Measurements from ENCODE around the gene PLAAT3.
"Not testable (repeated sequence)": the region's sequence is repeated elsewhere in the genome, so short reads cannot be mapped to it uniquely, and the experiment has no call there.

Gene PLAAT3

GRCh38 chr11:63535734-63536133, 78.5 kb downstream of the PLAAT3 start:
- DNase-seq, result no peak

- DNase-seq, result no peak
Observed at GRCh38 chr11:63534895-63535461, 79.3 kb downstream of the PLAAT3 start.

- no peak for DNase-seq
Observed at GRCh38 chr11:63534076-63534475, 80.2 kb downstream of the PLAAT3 start.

GRCh38 chr11:63532799-63533475, 81.3 kb downstream of the PLAAT3 start:
- no peak for DNase-seq

GRCh38 chr11:63532117-63532516, 82.1 kb downstream of the PLAAT3 start:
- no peak for DNase-seq

- DNase-seq, result not testable (repeated sequence)
Observed at GRCh38 chr11:63531074-63531792, 83.0 kb downstream of the PLAAT3 start.

- DNase-seq, result no peak
Observed at GRCh38 chr11:63530021-63530420, 84.2 kb downstream of the PLAAT3 start.

GRCh38 chr11:63529373-63529772, 84.9 kb downstream of the PLAAT3 start:
- DNase-seq, result not testable (repeated sequence)

- DNase-seq, result not testable (repeated sequence)
Observed at GRCh38 chr11:63528729-63529278, 85.4 kb downstream of the PLAAT3 start.

- DNase-seq, result not testable (repeated sequence)
Observed at GRCh38 chr11:63528156-63528555, 86.1 kb downstream of the PLAAT3 start.

- DNase-seq, result no peak
Observed at GRCh38 chr11:63527667-63528066, 86.6 kb downstream of the PLAAT3 start.
